Dermis blood vessel endothelial cell (primary cell): ENCODE data around the gene JUN. TPM values are rescaled to one million over a fixed set of nuclear protein-coding genes. Genes with fewer than 3 reads are reported as not detected.

Experiments
- DNase-seq: peaks from one replicate; pipeline ENCODE4 v3.0.0; 2010
- total RNA-seq: library from RNA; depleted of rRNA; stranded (reverse); fragments of >200 nt; gene quantifications from 2 replicates; pipeline ENCODE4 v1.2.3, GENCODE V29; 2014

The JUN gene
- total RNA-seq, 1 donor from 2014 or later: 159 TPM

DNA sequence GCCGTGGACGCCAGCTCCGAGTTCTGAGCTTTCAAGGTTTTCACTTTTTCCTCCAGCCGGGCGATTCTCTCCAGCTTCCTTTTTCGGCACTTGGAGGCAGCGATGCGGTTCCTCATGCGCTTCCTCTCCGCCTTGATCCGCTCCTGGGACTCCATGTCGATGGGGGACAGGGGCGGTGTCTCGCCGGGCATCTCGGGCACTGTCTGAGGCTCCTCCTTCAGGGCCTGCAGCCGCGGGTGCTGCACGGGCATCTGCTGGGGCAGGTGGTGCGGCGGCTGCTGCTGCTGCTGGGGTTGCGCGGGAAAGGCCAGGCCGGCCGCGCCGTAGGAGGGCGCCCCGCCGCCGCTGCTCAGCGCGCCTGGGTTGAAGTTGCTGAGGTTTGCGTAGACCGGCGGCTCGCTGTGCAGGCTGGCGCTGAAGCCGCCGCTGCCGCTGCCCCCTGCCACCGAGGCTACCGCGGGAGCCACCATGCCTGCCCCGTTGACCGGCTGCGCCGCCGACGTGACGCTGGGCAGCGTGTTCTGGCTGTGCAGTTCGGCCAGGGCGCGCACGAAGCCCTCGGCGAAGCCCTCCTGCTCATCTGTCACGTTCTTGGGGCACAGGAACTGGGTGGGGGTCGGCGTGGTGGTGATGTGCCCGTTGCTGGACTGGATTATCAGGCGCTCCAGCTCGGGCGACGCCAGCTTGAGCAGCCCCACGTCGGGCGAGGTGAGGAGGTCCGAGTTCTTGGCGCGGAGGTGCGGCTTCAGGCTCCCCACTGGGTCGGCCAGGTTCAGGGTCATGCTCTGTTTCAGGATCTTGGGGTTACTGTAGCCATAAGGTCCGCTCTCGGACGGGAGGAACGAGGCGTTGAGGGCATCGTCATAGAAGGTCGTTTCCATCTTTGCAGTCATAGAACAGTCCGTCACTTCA is 1.4 kb downstream of the JUN start:
- peak; percentile 47 for DNase-seq

DNA sequence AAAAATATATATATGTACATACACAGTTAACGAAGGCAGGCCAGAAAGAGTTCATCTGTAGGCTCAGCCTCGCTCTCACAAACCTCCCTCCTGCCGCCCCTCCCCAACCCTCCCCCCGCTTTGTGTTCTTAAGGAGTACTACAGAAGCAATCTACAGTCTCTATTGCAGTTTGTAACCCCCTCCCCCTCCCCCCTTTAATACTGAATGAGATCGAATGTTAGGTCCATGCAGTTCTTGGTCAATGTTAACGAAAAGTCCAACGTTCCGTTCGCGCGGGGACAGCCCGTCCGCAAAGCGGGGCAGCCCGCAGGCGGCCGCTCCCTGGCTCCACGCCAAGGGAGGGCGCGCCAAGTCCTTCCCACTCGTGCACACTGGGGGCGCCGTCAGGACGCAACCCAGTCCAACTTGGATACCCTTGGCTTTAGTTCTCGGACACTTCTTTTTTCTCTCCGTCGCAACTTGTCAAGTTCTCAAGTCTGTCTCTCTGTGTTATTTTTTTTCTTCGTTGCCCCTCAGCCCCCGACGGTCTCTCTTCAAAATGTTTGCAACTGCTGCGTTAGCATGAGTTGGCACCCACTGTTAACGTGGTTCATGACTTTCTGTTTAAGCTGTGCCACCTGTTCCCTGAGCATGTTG is 2.2 kb downstream of the JUN start:
- DNase-seq: peak; percentile 81

DNA sequence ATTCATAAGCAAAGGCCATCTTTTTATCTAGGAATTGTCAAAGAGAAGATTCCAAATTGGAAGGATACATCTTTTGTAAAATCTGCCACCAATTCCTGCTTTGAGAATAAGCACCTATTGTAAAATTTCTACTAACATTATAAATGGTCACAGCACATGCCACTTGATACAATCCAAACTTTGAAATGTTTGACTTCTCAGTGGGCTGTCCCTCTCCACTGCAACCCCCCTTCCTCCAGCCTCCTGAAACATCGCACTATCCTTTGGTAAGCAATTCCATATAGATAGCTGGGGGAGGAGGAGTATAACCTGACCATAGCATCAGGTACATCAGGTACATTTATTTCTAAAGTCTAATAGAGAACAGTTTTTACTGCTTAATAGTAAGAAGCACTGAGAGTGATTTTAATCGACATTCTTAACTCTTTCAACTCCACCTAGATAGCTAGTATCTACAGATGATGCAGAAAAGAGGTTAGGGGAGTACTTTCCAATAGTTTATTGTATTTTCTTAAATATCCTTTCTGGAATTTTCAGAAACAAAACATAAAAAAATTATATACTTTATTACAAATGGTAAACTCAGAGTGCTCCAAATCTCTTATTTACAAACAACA is 2.9 kb downstream of the JUN start:
- peak; percentile 46 for DNase-seq

DNA sequence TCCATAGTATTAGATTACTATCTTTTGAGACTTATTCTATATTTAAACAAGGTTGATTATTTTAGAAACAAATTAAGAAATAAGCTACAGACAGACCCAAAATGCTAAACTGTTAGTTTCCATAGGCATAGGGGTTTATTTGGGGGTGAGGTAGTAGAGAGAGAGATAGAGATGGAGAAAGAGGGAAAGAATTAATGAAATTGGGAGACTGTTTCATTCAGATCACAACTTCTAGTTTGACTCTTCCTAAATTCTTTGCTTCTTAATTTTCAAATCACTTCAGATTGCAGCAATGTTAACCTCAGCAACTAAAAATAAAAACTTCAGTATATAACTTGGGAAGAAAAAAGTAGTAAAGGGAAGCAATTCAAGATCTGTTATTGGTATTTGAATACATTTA is 3.4 kb downstream of the JUN start:
- peak; percentile 27 for DNase-seq

DNA sequence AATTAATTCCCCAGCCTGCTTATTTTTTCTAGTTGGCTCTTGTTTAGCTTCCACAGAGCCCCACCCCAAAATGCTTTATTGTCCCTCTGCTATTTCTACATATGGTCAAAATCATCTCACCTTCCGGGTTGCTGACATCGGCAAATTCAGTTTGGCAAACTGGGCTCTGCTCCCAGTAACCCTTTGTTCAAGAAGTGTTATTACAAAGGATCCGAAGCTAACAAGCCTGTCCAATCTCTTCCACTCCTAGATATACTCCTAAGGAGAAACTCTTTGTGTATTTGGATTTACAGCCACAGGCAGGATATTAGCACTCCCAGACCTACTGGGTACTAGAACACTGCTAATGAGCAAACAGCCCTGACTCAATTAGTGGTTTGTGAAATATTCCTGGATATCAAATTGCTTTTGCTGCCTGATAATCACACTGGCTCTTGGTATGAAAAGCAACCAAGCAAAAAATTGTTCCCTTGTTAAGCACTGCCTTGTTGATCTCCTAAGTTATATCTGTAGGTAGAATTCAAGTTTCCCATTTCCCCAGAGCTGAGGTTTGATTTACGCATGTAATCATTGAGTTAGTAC is 4.0 kb downstream of the JUN start:
- peak; percentile 87 for DNase-seq

DNA sequence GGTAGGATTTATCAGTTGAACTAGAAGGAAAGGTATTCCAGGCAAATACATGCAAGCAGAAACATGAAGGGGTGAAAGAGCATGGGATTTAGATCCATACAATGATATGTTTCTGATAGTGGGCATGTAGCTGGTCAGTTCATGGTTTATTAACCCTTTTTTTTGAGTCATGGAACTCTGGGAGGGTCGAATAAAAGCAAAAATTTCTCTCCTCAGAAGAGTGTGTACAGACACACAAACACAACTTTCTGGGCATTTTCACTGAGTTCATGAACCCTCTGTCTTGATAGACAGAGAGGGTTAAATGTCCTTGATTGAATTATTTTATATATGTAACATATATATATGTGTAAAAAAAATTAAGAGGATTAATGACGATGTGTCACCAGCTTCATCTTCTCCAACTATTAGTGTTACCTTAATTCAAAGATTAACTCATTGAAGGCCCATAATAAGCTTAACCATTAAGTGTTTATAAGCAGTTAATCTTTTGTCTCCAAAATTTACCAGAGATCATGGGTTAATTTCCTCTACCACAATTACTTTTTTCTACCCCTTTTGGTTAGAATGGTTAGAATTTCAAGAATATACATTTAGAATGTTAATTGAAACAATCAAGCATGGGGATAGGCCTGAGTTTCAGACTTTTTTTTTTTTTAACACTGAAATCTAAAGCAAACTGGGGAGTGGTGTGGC is 4.6 kb downstream of the JUN start:
- DNase-seq: peak; percentile 34

DNA sequence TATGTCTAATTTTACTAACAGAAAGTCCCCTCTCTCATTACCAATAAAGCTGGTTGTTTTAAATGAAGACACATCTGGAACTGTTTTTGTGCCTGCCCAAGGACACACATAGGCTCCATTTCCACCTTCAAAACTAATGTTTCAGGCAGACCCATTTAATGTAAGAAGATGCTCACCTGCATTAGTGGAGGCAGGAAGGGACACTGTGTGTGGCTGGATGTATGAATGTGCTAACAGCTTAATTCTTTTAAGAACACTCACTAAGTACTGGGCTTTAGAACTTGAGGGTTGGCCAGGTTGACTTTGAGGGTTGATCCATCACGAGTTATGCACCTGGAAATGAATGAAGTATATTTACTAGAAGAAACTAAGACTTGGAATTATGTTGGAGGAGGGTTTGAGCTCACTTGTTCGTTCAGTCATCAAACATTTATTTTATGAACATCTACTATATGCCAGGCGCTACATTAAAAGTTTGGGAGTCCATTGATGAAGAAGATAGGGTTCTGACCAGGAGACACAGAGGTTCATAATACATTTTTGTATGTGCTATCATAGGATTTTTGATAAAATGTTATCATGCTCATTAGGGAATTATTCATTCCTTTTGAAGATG is 5.4 kb downstream of the JUN start:
- DNase-seq: no peak

DNA sequence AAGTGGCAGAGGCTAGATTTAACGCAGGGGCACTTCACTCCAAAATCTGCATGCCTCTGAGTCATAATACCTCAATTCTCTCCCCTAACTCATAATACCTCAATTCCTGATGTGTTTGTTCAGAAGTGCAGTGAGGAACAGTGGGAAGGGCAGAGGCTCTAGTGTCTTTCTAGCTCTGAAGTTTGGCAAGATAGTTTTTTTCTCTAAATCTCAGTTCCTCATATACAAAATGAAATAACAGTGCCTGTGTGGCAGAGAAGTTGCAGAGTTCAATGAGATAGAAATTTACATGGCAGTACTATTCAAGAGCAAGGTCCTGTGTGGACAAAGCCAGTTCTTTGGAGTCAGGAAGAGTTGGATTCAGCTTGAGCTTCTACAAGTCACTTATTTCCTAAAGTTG is 9.8 kb downstream of the JUN start:
- DNase-seq: no peak

DNA sequence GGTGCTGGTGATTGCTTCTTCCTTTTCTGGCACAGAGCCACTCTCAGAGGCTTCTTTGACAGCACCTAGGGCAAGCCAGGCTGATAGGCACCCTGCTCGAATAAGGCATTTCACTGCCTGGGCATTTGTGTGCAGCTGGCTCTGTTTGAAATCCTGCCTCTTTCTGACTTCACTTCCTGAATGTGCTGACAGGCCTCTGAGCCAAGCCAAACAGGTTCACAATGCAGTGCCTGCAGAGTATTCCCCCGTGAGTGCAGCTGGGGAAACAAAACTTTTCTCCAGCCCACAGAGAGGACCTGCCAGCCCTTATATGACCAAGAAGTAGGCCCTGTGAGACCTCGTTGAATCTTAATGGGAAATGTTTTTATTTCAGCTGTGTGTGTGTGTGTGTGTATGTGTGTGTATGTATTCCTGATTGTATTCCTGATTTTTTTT is 10.4 kb downstream of the JUN start:
- peak; percentile 98 for DNase-seq

DNA sequence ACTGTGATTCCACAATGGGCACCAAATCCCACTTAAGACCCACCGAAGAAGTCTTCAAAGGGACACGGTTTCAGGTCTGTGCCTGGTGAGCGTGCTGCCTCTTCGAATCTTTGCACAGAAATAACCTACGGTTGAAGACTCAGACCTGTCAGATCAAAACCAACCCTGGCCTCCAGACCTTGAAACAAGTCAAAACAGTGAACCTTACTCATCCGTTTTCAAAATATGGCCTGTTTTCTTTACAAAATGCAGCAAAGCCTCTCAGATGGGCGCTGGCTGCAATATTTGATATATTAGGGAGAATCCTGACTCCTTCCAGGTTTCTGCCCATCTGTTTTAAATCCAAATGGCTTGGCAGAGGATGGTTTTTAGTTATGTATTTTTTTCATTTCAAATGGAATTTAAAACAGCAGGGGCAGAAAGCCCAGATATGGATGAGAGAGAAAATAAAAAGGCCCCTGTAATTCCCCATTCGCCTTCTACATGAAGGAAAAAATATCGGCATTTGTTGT is 14.0 kb downstream of the JUN start:
- no peak for DNase-seq

DNA sequence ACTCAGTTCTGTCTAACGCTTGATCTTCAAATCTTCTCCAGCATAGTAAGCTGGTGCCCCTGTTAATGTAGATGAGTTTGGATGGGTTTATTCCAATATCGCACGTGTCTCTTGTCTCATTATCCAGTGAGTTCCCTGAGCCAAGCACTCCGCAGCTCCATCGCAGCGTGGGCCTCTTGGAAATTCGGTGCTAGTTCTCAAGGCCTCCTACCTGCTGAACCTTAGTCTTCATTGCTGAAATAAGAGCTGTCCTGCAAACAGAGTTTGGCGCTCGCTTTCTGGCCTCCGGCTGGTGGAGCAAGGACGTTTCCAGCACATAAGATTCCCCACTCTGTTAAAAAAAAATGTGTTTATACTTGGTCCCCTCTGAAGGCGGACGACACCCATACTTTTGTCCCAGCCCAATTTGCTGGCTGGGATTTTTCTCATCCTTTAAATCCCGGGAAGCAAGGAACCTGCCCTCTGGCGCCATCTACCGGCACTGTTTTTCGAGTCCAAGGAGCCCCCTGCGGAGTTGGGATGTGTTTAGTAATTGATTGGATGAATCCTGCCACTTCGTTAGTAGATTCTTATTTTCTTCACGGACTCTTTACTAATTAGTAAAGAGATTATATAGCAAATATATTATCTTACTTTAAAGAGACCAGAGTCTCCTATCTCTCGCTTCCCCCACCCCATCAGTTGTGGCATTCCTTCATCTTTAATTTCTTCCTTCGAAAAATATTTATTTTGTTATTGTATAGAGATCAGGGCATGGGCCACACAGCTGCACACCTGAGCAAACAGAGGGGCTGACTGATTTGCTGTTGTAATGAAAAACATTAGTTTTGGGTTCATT is 14.7 kb downstream of the JUN start:
- peak; percentile 87 for DNase-seq

DNA sequence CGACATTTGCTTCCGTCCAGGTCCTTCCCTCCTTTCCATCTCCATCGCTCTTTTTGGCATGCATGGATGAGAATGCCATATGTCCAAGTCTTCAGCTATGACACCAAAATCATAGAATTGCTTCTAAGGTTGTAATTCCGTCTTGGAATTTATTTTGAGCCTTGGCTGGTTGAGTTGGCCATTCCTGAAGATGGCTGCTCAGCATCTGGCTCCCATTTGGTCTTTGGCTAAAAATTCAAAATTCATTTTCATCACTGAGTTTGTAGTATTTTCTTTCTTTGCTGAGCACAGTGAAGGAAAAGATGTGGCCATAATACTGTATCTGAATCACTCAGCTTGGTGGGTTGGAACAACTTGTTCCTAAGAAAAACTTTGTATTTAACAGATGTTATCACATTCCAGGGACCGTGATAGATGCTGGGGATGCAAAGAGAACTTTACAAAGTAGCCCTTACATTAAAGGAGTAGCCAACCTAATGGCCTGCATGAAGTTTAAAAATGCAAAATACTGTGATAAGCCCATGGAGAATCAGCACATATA is 15.6 kb downstream of the JUN start:
- no peak for DNase-seq

DNA sequence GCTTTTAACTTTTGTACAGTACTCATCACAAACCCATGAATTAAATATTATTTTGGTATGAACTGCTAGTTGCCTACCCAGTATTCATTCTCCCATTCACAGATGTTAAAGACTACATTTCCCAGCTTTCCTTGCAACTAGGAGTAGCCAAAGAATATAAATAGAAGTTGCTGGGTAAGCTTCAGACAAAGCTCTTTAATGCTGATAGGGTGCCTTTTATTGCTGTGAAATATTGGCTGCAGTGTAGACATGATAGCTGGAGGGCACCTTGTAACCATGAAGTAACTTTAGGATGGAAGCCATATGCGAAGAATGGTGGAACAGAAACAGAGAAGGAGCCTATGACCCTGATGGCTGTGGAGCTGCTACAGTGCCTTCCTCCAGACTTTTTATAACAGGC is 16.7 kb downstream of the JUN start:
- DNase-seq: no peak

DNA sequence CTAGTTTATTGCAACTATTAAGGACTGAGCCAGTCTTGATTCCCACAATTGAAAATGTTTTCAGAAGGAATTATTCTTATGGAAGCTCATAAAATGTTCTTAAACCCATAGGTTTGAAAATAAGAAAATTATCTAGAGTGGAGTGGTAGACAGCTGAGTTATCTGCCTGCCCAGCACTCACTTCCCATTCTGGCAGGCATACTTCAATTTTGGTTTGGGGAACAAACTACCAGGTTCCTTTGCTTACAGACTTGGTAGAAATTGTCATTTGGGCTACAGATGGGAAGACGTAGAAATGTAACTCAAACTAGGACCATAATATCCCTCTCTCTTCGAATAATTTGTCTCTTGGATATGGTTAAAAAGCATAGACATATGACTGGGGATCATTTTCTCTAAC is 18.4 kb downstream of the JUN start:
- DNase-seq: no peak

DNA sequence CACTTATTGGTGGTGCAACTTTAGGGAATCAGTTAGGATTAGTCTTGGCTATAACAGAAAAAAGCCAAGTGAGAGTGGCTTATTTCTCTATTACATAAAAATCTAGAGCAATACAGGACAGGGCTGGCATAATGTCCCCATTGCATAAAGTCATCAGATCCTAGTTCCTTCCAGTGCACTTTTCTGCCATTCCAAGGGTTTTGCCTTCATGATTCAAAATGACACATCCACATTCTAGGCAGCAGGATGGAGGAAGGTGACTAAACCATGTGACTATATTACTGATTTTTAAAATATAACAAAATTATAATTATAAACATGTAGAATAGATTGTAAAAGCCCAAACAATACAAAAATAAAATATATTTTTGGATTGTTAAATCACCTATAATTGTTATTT is 18.8 kb downstream of the JUN start:
- DNase-seq: peak; percentile 36

DNA sequence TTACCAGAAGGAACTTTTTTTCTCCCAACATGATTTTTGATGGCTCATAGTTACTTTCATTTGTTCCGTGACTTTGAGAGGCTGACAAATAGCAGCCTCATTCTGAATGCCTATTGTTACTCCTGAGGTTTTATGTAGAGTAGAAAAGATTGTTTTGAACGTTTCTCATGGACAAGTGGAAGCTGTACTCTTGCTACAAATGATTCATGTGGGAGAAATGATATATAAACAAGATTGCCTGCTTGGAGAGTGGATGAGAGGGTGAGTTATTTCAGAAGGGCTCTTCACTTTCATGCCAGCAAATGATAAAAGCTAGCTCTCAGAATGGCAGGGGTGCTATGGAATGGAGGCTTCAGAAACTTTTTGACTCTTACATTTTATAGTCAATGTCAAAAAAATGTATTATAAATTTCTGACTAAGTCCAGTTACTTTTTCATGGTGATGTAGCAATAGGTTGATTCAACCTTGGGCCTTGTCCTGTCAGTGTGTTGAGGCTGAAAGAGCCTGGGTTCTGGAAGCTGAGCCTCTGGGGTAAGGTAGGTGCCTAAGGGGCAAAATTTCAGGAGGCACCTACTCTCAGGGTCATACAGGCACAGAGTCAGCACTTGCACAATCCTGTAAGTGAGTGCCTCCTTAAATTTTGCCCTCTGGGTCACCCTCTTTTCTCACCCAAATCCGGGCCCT is 19.4 kb downstream of the JUN start:
- peak; percentile 86 for DNase-seq

DNA sequence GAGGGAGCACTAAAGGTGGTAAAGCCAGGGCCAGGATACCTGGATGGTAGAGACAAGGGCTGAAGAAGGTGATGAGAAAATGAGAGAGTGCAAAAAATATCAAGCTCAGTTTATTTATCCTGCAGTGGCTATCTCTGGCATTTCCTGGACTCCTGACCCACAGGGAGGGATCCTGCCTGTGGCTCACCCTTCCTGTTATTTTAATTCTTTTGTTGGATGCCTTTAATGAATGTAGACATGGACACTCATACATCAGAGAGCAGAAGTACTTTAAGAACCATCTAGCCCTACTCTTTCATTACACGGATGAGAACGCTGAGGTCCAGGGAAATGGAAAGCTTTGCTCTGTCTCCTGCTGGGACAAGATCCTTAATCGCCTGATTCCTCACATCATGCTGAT is 20.6 kb downstream of the JUN start:
- DNase-seq: peak; percentile 77

DNA sequence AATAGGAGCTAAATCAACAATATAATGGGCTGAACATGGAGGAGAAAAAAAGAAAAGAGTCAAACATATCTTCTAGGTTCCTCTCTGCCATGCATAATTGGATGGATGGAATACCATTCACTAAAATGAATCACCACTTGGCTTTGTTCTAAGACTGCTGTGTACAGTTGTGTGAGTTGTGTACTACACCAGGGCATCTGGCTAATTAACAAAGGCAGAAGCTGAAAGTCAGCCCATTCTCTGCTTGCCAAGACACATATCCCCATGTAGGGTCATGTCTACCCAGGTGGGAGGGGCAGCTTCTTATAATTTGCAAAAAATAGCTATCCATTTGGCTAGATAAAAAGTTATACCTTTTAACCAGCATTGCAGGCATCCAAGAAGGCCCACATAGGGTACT is 21.0 kb downstream of the JUN start:
- peak; percentile 78 for DNase-seq

DNA sequence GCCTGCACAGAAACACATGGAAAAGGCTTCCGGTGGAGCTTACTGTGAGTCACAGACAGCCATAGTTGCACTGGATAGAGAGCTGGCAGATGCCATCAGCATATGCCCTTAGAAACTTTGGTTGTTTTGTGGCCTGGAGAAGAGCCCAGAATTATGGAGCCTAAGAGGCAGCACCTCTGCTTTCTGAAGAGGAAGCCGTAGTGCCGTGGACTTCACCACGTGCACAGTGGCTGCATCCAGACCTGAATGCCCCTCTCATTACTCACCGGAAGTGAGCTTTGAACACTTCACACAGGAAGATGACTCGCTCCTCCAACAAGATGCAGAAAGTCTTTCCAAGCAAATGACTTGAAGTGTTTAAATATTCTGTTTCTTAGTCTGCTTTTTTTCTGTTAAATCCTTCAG is 28.4 kb downstream of the JUN start:
- DNase-seq: peak; percentile 99
